Nephron (organoid): ENCODE results near the gene LRP6.

ENCODE experiments used
- H3K27ac Mint-ChIP-seq, 3 experiments: 2 replicates each; pipeline ENCODE4 v1.8.0; 2020; ENCODE audit warnings: mixed read lengths in 3 of 3, mild to moderate bottlenecking in 2 of 3, moderate library complexity in 1 of 3
- H3K27me3 Mint-ChIP-seq: 2 replicates; pipeline ENCODE4 v1.8.0; 2021; ENCODE audit warnings: low read depth, mild to moderate bottlenecking, moderate library complexity, mixed read lengths
- H3K36me3 Mint-ChIP-seq: 2 replicates; pipeline ENCODE4 v1.8.0; 2020; ENCODE audit warnings: low read depth, mixed read lengths
- H3K4me1 Mint-ChIP-seq: 2 replicates; pipeline ENCODE4 v1.8.0; 2020; ENCODE audit warnings: mixed read lengths
- H3K4me3 Mint-ChIP-seq, 3 experiments: 2 replicates each; pipeline ENCODE4 v1.8.0; 2020; ENCODE audit warnings: mild to moderate bottlenecking in 3 of 3, mixed read lengths in 3 of 3, moderate library complexity in 2 of 3
- H3K9me3 Mint-ChIP-seq: 2 replicates; pipeline ENCODE4 v1.8.0; 2020; ENCODE audit warnings: mixed read lengths
- CTCF ChIP-seq, 3 experiments: fragments of 200-600 bp; sonication (generic); IDR thresholded peaks; one replicate each; pipeline ENCODE4 v1.5.0; 2021; ENCODE audit warnings: antibody characterized with exemption in 3 of 3; ENCODE audit not compliant: unreplicated experiment in 3 of 3

Gene LRP6

DNA sequence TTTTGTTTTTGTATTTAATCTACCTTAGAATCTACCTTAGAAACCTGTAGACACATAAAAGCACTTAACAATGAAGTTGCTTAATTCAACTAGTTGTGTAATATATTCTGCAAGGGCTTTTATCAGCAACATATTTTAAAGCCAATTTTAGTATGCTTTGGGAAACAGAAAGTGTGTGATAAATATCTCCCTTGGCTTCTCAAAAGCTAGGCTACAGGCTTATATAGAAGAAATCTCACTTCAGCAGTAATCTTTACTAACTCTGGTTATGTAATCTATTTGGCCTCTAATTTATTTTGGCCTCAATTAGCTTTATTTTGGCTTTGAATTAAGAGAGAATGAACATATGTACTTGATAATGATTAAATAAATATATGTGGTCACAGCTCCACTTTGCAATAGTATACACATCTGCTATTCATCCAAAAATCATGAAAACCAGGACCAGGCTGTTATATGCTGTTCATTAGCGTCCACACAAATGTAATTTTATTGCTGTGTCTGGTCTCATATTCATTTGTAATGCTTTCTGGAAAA lies 37.2 kb downstream of the LRP6 start:
- Mint-ChIP-seq H3K27ac (peak overlapping the region; percentile 58 to 85 (median 64)), H3K9me3 (peaks cover 16% of the 10 kb centered on the region), H3K27me3 (no peaks in the 10 kb centered on the region), H3K4me1 (peaks cover 32% of the 10 kb centered on the region), H3K4me3 (no peak overlapping the region), H3K36me3 (peaks cover 34% of the 10 kb centered on the region)
- TF ChIP-seq CTCF (IDR thresholded peaks at IDR 0.05; ENCODE audit: unreplicated experiment in 3 of 3), result no peak

DNA sequence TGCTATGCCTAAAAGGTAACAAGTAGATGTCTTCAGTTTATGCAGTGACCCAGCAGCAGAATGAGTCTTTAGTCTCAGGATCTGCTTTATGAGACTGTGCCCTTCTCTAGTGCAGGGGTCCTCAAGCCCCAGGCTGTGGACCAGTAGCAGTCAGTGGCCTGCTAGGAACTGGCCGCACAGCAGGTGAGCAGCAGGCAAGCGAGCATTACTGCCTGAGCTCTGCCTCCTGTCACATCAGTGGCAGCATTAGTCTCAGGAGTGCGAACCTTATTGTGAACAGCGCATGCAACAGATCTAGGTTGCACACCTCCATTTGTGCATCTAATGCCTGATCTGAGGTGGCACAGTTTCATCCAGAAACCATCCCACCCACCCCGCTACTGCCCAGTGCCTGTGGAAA lies 38.4 kb downstream of the LRP6 start:
- H3K4me1 Mint-ChIP-seq, result peaks cover 32% of the 10 kb centered on the region
- H3K9me3 Mint-ChIP-seq, result peaks cover 19% of the 10 kb centered on the region
- H3K27ac Mint-ChIP-seq, result no peak overlapping the region
- H3K4me3 Mint-ChIP-seq, result no peak overlapping the region
- peaks cover 37% of the 10 kb centered on the region for H3K36me3 Mint-ChIP-seq
- H3K27me3 Mint-ChIP-seq, result no peaks in the 10 kb centered on the region
- no peak for TF ChIP-seq CTCF (IDR thresholded peaks at IDR 0.05; ENCODE audit: unreplicated experiment in 3 of 3)

GRCh38 chr12:12226187-12226586 lies 40.7 kb downstream of the LRP6 start:
- no peak for TF ChIP-seq CTCF (IDR thresholded peaks at IDR 0.05; ENCODE audit: unreplicated experiment in 3 of 3)
- H3K36me3 Mint-ChIP-seq, result peaks cover 30% of the 10 kb centered on the region
- H3K27me3 Mint-ChIP-seq, result no peaks in the 10 kb centered on the region
- peaks cover 28% of the 10 kb centered on the region for H3K4me1 Mint-ChIP-seq
- H3K4me3 Mint-ChIP-seq, result no peak overlapping the region
- H3K9me3 Mint-ChIP-seq, result peaks cover 19% of the 10 kb centered on the region
- no peak overlapping the region for H3K27ac Mint-ChIP-seq

- peaks cover 18% of the 10 kb centered on the region for H3K4me1 Mint-ChIP-seq
- peaks cover 30% of the 10 kb centered on the region for H3K36me3 Mint-ChIP-seq
- H3K27ac Mint-ChIP-seq, result peak overlapping the region in 1 of 3 experiments; percentile 8
- peaks cover 22% of the 10 kb centered on the region for H3K9me3 Mint-ChIP-seq
- TF ChIP-seq CTCF (IDR thresholded peaks at IDR 0.05; ENCODE audit: unreplicated experiment in 3 of 3), result no peak
- H3K4me3 Mint-ChIP-seq, result no peak overlapping the region
- H3K27me3 Mint-ChIP-seq, result no peaks in the 10 kb centered on the region
Observed at GRCh38 chr12:12224240-12224940, 42.5 kb downstream of the LRP6 start.

DNA sequence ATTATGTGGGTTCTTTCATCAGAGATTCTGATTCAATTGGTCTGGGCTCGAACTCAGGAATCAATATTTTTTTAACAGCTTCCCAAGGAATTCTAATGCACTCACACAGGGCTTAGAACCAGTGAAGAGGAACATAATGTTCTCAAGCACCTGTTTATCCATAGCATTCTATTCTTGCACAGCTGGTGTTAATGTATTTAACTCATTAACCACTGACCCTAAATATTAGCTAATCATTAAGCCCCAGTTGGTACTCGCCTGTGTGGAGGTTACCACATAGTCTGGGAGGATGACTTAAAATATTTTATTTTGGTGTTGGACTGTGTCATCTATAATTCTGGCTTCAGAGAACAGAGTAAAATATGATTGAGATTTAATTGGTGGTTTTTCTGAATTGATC lies 45.3 kb downstream of the LRP6 start:
- peak overlapping the region; percentile 7 to 83 (median 38) for H3K27ac Mint-ChIP-seq
- peaks cover 24% of the 10 kb centered on the region for H3K36me3 Mint-ChIP-seq
- peak overlapping the region in 1 of 3 experiments; percentile 13 for H3K4me3 Mint-ChIP-seq
- peaks cover 21% of the 10 kb centered on the region for H3K4me1 Mint-ChIP-seq
- no peaks in the 10 kb centered on the region for H3K27me3 Mint-ChIP-seq
- peaks cover 23% of the 10 kb centered on the region for H3K9me3 Mint-ChIP-seq
- no peak for TF ChIP-seq CTCF (IDR thresholded peaks at IDR 0.05; ENCODE audit: unreplicated experiment in 3 of 3)

GRCh38 chr12:12219664-12220063 lies 47.2 kb downstream of the LRP6 start:
- H3K27ac Mint-ChIP-seq, result peak overlapping the region; percentile 50 to 83 (median 60)
- no peak for TF ChIP-seq CTCF (IDR thresholded peaks at IDR 0.05; ENCODE audit: unreplicated experiment in 3 of 3)
- peaks cover 13% of the 10 kb centered on the region for H3K9me3 Mint-ChIP-seq
- peaks cover 12% of the 10 kb centered on the region for H3K36me3 Mint-ChIP-seq
- no peak overlapping the region for H3K4me3 Mint-ChIP-seq
- H3K27me3 Mint-ChIP-seq, result no peaks in the 10 kb centered on the region
- H3K4me1 Mint-ChIP-seq, result peaks cover 33% of the 10 kb centered on the region
